Ovary (tissue), 3 donors: ENCODE measurements around the gene SMARCD2.
"Not testable (repeated sequence)": the region's sequence is repeated elsewhere in the genome, so short reads cannot be mapped to it uniquely, and the experiment has no call there.

ENCODE experiments used
- CTCF ChIP-seq, 3 donors: fragments of 450-650 bp in 2 of 3; fragments of 200-600 bp in 1 of 3; IDR thresholded peaks; one replicate each; pipeline versions ENCODE4 v1.5.1 to v1.8.0; 2016 to 2022; ENCODE audit warnings: antibody characterized with exemption in 3 of 3, mild to moderate bottlenecking in 1 of 3
- POLR2A ChIP-seq: fragments of 450-650 bp; IDR thresholded peaks from one replicate; pipeline ENCODE4 v1.6.1; 2017; ENCODE audit warnings: antibody characterized with exemption, mild to moderate bottlenecking, moderate library complexity
- donor health status: DM: no; HTN: no; CAD: no.

- not testable (repeated sequence) for TF ChIP-seq POLR2A; CTCF (IDR thresholded peaks at IDR 0.05)
These were observed 38.9 kb upstream of the SMARCD2 start for GRCh38 chr17:63881337-63881736.
